HG03442 (cell line): ENCODE results near the gene BAD.

ENCODE experiments used
- ATAC-seq: cut with Tn5 transposase; IDR thresholded peaks from one replicate; pipeline ENCODE4 v1.9.1; 2021; ENCODE audit warnings: mild to moderate bottlenecking, moderate library complexity; ENCODE audit not compliant: unreplicated experiment

Gene BAD

GRCh38 chr11:64281957-64282770, 2.3 kb downstream of the BAD start:
- no peak for ATAC-seq

DNA sequence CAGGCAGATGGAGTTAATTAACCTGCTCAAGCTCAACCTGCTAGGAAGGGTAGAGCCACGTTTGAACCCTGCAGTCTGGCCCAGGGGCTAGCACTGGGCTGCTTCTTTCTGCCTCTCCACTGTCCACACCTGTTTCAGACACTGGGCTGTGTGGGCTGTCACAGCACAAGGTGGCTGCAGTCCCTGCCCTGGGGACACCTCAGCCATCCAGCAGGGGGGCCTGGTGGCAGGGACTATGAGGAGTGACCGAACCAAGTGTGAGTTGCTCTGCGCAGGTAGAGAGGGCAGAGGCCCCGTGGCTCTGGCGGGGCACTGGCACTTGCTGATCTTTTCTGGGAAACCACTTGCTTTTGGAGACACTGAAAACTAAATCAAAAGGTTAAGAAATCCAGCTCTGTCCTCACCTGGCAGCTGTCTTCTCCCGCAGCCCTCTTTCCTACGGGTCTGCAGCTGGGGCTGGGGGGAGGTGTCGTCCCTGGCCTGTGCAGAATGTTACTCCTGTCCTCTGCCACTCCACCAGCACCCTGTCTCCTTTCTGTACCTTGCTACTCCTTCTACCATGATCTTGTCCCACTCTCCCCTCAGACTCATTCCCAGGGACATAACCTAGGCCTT, 5.8 kb downstream of the BAD start:
- ATAC-seq: no peak

DNA sequence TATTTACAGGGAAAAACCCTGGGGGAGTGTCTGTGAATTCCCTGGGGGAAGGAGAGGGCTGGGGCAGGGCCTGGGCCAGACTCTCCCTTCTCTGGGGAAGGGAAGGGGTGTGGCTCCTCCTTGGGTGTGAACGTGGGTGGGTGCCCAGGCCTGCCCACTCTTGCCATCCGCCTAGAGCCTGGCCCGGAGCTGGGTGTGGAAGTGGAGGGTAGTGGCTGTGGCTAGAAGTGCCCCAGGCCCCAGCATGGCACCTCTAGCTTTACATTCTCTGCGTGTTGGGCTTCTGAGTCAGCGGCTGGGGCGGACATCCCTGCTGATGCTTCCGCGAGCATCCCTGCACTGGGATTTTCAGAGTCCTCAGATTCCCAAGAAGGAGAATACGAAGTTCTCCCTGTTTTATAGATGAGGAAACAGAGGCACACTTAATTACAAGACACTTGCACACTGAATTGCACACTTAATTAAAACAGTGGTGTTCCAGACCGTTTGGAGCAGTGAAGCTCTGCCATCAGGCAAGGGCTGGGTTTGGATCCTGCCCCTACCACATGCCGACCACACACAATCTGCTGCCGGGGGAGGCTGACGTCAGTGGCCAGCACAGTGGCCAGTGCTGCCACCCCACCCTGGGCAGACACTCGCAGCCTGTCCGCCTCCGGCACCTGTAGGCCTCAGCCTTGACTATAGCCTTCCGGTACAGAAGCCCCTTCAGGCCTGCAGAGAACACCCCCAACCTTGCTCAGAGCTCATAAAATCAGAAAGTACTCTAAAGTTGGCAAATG, 7.6 kb downstream of the BAD start:
- no peak for ATAC-seq

DNA sequence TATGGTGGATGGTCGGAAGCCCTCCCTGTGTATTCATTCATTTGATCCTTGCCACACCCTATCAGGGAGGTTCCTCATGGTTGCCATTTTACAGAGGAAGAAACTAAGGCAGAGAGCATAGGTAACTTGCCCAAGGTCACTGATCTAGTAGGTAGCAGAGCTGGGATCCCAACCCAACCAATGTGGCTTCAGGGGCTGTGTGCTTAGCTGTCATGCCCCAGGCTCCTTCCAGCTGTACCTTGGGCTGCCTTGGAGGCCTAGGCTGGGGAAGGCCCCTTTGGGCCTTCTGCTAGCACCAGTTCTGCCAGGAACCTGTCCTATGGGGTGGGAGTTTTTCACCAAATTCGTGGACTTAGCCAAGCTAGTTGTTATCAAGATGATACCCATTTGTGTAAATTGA, 8.6 kb downstream of the BAD start:
- ATAC-seq: no peak

- ATAC-seq: no peak
These were observed 9.2 kb downstream of the BAD start for GRCh38 chr11:64275031-64275800.

DNA sequence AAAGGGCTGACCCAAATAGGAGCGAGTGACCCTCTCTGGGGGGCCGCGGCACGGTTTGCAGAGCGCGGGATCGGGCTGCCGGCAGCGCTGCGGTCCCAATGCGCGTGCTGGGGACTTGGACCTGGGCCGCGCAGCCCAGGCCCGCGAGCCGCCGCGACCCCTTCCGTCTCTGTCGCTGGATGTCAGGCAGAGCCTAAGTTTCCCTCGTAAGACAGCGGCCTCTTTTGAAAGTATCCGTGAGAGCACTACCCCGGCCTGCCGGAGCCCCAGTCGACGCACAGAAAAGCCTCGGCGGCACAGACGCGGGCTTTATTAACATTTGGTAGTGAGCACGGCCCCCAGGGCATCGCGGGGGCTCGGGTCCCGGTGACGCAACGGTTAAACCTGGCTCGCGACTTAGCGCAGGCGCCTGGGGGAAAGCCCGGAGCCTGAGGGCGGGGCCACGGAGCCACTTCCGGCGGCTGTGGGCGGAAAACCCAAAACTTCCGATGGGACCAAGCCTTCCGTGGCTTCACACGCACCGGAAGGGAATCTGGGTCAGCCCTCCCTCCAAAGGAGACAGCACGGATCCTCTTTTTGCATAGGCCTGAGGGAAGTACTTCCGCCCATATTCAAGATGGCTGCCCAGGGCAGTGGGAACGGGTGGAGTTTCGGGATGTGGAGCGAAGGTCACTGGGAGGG, 14.8 kb downstream of the BAD start:
- ATAC-seq: peak; percentile 70

DNA sequence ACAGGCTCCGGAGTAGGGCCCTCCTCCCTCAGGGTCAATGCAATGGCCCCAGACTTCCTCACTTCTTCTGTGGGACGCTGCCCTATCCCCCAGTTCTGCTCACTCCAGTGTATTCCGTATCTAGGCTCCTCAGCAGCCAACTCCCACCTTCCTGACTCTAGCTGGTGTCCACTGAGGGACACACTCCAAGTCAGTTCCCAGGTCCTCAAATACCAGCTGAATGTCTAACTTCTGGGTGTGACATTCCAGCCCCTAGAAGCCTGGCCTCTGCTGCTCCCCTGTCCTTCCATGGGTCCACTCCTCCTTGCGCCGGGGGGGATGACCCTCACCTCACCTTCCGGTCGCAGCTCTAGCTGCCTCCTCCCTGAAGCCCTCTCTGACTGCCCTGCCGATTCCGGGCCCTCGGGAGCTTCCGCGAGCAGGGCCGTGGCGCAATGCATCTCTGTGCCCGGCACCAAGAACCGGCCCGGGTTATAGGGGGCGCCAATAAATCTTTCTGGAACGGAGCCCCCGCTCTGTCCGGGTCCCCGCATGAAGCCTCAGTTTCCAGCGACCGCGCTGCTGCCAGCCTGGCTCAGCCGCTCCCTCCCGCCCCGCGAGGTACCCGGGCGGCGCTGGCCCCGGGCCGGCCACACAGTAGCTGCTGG, 15.4 kb downstream of the BAD start:
- ATAC-seq: peak; percentile 6

DNA sequence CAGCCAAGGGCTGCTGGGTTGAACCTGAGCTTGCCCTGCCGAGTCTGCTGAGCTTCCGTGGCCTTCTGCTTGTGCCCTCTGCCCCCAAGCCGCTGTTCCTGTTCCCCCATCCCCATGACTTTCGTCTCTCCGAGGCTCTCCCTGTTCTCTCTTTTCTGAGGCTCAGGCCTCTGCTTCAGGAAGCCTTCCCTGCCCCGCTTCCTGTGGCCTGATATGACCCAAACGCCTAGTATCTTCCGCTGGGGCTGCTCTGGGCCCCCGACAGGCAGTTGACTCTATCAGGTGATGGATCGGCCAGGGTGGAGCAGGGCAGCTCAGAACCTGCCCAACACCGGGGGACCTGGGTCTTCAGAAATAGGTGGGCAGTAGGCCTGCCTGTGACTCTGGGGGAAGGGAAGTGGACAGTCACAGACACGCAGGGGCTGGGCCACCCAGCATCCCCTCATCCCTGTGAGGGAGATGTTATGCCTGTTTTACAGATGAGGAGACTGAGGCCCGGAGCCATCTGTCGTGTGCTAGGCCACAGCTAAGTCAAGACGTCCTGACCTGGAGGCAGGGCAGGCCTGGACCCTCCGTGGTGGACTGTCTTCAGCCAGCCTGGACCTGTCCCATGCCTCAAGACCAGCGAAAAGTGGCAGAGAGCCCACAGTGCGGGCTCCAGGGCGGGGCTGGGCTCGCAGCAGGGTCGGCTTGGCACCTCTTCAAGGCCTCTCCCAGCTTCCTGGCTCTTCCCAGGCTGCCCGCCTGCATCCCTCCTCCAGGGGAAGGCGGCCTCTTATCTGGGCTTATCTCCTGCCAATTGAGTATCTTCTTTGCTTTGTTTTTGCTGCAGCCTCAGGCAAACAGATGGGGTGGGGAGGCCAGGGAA, 16.2 kb downstream of the BAD start:
- no peak for ATAC-seq

GRCh38 chr11:64267207-64267945, 17.1 kb downstream of the BAD start:
- no peak for ATAC-seq

DNA sequence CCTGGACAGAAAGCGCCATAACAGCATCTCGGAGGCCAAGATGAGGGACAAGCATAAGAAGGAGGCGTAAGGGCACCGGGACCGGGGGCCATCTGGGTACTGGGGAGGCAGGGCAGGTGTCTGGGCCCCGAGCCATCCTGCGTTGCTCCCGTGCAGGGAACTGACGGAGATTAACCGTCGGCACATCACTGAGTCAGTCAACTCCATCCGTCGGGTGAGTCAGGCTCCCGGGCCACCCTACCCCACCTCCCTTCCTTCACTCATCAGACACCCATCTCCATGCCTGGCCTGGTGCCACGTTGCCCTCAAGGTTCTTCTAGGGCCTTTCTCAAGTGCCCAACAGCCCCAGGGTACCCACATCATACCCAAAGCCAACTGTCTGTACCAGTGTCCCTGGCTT, 18.1 kb downstream of the BAD start:
- ATAC-seq: no peak

DNA sequence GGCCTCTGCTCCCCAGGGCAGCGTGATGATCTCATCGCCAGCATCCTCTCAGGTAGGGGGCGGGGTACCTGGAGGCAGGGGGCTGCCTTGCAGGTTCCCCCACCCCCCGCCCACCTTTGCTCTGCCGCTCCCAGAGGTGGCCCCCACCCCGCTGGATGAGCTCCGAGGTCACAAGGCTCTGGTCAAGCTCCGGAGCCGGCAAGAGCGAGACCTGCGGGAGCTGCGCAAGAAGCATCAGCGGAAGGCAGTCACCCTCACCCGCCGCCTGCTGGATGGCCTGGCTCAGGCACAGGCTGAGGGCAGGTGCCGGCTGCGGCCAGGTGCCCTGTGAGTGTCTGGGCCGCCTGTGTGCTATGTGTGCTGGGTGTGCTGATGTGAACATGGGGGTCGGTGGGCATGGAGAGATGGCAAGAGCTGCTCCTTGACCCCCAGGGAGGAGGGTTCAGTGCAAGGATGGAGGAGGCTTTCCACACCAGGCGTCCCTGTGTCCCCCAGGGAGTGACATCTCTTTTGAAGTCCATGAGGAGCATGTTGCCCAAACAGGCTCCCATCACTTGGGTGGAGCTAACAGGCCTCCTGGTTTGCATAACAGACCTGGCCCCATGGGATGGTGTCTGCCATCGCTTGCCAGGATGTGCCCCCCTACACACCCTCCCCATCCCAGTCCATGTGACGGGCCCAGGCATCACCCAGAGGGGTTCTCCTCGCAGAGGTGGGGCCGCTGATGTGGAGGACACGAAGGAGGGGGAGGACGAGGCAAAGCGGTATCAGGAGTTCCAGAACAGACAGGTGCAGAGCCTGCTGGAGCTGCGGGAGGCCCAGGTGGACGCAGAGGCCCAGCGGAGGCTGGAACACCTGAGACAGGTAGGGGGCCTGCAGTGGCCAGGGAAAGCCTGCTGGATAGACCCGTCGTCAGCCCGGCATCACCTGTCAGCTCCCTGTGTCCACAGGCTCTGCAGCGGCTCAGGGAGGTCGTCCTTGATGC, 19.0 kb downstream of the BAD start:
- ATAC-seq: no peak

GRCh38 chr11:64264371-64264852, 20.1 kb downstream of the BAD start:
- no peak for ATAC-seq

DNA sequence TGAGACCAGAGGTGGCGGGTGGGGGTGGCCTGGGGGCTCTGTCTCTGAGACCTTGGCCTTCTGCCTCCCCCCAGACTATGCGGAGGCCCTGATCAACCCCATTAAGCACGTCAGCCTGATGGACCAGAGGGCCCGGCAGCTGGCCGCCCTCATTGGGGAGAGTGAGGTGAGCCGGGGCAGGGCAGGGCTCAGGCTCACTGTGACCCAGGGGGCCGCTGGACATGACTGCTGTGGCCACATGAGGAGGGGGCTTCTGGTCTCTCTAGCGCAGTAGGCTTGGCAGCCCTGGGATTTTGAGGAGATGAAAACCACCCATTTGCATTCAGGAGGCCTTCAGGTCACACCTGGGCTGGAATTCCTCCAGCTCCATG, 20.5 kb downstream of the BAD start:
- ATAC-seq: no peak

GRCh38 chr11:64263021-64263946, 21.2 kb downstream of the BAD start:
- no peak for ATAC-seq

GRCh38 chr11:64262271-64263002, 22.0 kb downstream of the BAD start:
- ATAC-seq: no peak
